Ammon's horn (tissue), 1 donor: ENCODE results near the gene SGO2.
"Not testable (repeated sequence)": the region's sequence is repeated elsewhere in the genome, so short reads cannot be mapped to it uniquely, and the experiment has no call there.

Source experiments
- DNase-seq: peaks from one replicate; pipeline ENCODE4 v3.0.0-alpha.2; 2016; ENCODE audit warnings: low spot score

SGO2 gene

DNA sequence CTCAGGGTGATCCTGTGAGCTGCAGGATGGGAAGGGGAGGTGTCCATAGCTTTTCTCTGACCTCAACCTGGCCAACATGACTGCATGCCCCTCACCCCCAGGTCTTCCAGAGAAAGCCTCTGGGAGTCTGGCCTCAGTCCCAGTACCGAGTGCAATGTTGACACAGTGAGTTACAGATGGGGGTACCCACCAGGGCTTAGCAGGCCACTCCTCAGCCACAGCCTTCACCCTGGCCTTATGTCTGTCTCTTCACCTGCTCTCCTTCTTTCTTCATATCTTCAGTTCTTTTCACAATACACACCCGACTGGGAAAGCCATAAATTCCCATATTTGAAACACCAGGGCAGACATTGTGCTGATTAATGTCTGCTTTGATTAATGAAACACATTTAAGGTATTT lies 93.3 kb downstream of the SGO2 start:
- no peak for DNase-seq

GRCh38 chr2:200620606-200621390 lies 94.8 kb downstream of the SGO2 start:
- DNase-seq: no peak

GRCh38 chr2:200622106-200622505 lies 96.1 kb downstream of the SGO2 start:
- no peak for DNase-seq

GRCh38 chr2:200624026-200624425 lies 98.0 kb downstream of the SGO2 start:
- no peak for DNase-seq

- DNase-seq: no peak
Measured at GRCh38 chr2:200624658-200625057, 98.7 kb downstream of the SGO2 start.

- no peak for DNase-seq
Measured at GRCh38 chr2:200625282-200625681, 99.3 kb downstream of the SGO2 start.

DNA sequence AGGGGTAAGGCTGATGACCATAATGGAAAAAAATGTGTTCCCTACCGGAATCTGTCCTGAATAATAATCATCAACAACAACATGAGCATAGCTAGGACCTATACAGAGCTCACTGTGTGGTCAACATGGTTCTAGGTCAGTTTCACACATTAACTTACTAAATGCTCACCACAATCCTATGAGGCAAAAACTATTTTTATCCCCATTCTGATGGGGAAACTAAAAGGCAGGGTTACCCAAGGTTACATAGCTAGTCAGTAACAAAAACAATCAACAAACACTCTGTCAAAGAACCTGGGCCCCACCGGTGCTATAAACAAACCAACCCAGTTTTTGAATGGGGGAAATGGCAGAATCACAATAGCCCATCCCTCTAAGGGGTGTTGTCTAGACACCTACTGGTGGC lies 100.0 kb downstream of the SGO2 start:
- no peak for DNase-seq

- DNase-seq: no peak
Measured at GRCh38 chr2:200627110-200627770, 101.2 kb downstream of the SGO2 start.

DNA sequence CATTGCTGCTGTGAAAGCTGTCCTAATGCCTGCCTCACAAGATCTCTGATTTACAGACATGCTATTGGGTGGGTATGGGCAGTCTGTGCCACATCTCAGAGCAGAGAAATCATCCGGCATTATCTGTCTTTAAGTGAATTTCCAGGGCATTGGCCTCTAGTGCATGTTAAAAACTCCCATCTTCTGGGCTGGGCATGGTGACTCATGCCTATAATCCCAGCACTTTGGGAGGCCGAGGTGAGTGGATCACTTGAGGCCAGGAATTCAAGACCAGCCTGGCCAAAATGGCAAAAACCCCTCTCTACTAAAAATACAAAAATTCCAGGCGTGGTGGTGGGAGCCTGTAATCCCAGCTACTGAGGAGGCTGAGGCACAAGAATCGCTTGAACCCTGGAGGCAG lies 102.5 kb downstream of the SGO2 start:
- not testable (repeated sequence) for DNase-seq

- no peak for DNase-seq
Measured at GRCh38 chr2:200631287-200631686, 105.3 kb downstream of the SGO2 start.
